Endothelial cell (in vitro differentiated cells): ENCODE measurements around the gene MIXL1. TPM values are rescaled to one million over a fixed set of nuclear protein-coding genes. Genes with fewer than 3 reads are reported as not detected.
"Not testable (repeated sequence)": the region's sequence is repeated elsewhere in the genome, so short reads cannot be mapped to it uniquely, and the experiment has no call there.

Source experiments
- DNase-seq: peaks from one replicate; pipeline ENCODE4 v3.0.0; 2021; ENCODE audit warnings: low spot score
- H3K27ac Mint-ChIP-seq: one replicate; pipeline ENCODE4 v1.8.0; 2021; ENCODE audit warnings: mixed read lengths, inconsistent platforms; ENCODE audit not compliant: unreplicated experiment
- H3K27me3 Mint-ChIP-seq: one replicate; pipeline ENCODE4 v1.8.0; 2021; ENCODE audit warnings: mild to moderate bottlenecking, moderate library complexity, mixed read lengths, inconsistent platforms; ENCODE audit not compliant: unreplicated experiment
- H3K36me3 Mint-ChIP-seq: one replicate; pipeline ENCODE4 v1.8.0; 2021; ENCODE audit warnings: mild to moderate bottlenecking, low read depth, mixed read lengths, inconsistent platforms; ENCODE audit not compliant: unreplicated experiment
- H3K4me1 Mint-ChIP-seq: one replicate; pipeline ENCODE4 v1.8.0; 2021; ENCODE audit warnings: mild to moderate bottlenecking, mixed read lengths, inconsistent platforms; ENCODE audit not compliant: unreplicated experiment
- H3K4me3 Mint-ChIP-seq: one replicate; pipeline ENCODE4 v1.8.0; 2021; ENCODE audit warnings: mild to moderate bottlenecking, mixed read lengths, inconsistent platforms; ENCODE audit not compliant: unreplicated experiment
- H3K9me3 Mint-ChIP-seq: one replicate; pipeline ENCODE4 v1.8.0; 2021; ENCODE audit warnings: mixed read lengths, inconsistent platforms; ENCODE audit not compliant: unreplicated experiment
- total RNA-seq: library from RNA; stranded (reverse); fragmentation: NEBNext Ultra II Directional; extraction: Animal tissue kit (Norgen Biotek cat#: 25700); gene quantifications from one replicate; pipeline ENCODE4 v1.2.1, GENCODE V29; 2021; ENCODE audit not compliant: unreplicated experiment
- TF ChIP-seq, protein P1 (sequence below): fragments of 200-600 bp; sonication (generic); IDR thresholded peaks from one replicate; pipeline ENCODE4 v1.5.0; 2021; ENCODE audit warnings: antibody characterized with exemption; ENCODE audit not compliant: unreplicated experiment

MIXL1 gene
- total RNA-seq, 1 donor from 2014 or later, result 2.4 TPM

GRCh38 chr1:226201029-226201593, 22.4 kb upstream of the MIXL1 start:
- Mint-ChIP-seq H3K9me3 (no peaks in the 10 kb centered on the region), H3K4me1 (no peaks in the 10 kb centered on the region), H3K4me3 (no peak overlapping the region), H3K27ac (no peak overlapping the region), H3K27me3 (peaks cover 2% of the 10 kb centered on the region), H3K36me3 (no peaks in the 10 kb centered on the region)
- TF ChIP-seq, protein P1, sequence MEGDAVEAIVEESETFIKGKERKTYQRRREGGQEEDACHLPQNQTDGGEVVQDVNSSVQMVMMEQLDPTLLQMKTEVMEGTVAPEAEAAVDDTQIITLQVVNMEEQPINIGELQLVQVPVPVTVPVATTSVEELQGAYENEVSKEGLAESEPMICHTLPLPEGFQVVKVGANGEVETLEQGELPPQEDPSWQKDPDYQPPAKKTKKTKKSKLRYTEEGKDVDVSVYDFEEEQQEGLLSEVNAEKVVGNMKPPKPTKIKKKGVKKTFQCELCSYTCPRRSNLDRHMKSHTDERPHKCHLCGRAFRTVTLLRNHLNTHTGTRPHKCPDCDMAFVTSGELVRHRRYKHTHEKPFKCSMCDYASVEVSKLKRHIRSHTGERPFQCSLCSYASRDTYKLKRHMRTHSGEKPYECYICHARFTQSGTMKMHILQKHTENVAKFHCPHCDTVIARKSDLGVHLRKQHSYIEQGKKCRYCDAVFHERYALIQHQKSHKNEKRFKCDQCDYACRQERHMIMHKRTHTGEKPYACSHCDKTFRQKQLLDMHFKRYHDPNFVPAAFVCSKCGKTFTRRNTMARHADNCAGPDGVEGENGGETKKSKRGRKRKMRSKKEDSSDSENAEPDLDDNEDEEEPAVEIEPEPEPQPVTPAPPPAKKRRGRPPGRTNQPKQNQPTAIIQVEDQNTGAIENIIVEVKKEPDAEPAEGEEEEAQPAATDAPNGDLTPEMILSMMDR, result no peak
- peak; percentile 25 for DNase-seq

DNA sequence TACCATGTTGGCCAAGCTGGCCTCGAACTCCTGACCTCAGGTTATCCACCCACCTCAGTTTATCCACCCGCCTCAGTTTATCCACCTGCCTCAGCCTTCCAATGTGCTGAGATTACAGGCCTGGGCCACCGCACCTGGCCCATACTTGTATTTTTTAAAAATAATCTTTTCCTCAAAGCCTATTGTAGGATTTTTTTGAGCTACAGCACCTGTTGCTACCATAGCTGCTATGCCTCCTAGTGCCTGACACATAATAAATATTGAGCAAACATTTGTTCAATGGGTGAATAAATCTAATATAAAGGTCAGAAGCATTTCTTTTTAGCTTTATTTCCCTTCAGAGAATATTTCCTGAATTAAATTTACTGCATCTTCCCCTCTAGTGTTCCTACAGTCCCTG, 21.2 kb upstream of the MIXL1 start:
- no peak overlapping the region for H3K27ac Mint-ChIP-seq
- peaks cover 3% of the 10 kb centered on the region for H3K27me3 Mint-ChIP-seq
- no peaks in the 10 kb centered on the region for H3K36me3 Mint-ChIP-seq
- H3K4me1 Mint-ChIP-seq, result no peaks in the 10 kb centered on the region
- TF ChIP-seq, protein P1, result no peak
- no peak for DNase-seq
- H3K9me3 Mint-ChIP-seq, result no peaks in the 10 kb centered on the region
- no peak overlapping the region for H3K4me3 Mint-ChIP-seq

DNA sequence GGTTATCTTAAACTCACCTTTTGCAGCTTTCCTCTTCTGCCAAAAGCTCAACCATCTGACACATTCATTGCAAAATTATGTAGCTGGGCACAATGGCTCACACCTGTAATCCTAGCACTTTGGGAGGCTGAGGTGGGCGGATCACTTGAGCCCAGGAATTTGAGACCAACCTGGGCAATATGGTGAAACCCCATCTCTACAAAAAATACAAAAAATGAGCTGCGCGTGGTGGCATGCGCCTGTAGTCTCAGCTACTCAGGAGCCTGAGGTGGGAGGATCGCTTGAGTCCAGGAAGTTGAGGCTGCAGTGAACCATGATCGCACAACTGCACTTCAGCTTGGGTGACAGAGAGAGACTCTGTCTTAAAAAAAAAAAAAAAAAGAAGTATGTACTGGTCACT, 20.8 kb upstream of the MIXL1 start:
- not testable (repeated sequence) for H3K9me3 Mint-ChIP-seq, H3K27ac Mint-ChIP-seq, H3K27me3 Mint-ChIP-seq, H3K4me3 Mint-ChIP-seq, H3K4me1 Mint-ChIP-seq, H3K36me3 Mint-ChIP-seq, DNase-seq

DNA sequence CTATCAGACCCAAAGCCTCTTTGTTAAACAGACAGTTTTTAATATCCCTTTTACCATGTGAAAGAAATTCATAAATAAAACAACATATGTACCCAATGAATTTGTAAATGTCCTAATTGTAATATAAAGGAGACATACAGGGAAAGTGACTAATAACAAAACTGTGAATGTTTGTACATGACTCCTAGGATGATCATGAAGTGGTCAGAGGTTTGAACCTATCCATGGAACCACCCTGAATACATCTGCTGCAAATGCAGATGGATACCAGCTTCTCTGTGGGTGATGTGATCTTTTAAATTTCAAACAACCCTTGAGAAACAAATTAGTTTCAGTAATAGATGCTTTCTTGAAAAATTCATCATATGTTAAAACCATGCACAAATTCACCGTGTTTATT, 20.2 kb upstream of the MIXL1 start:
- Mint-ChIP-seq H3K27me3 (peaks cover 1% of the 10 kb centered on the region), H3K27ac (no peak overlapping the region), H3K4me1 (no peaks in the 10 kb centered on the region), H3K36me3 (no peaks in the 10 kb centered on the region), H3K4me3 (no peak overlapping the region), H3K9me3 (no peaks in the 10 kb centered on the region)
- TF ChIP-seq, protein P1, result no peak
- DNase-seq, result no peak

- Mint-ChIP-seq H3K4me1 (no peaks in the 10 kb centered on the region), H3K36me3 (no peaks in the 10 kb centered on the region), H3K9me3 (no peaks in the 10 kb centered on the region), H3K4me3 (no peak overlapping the region), H3K27ac (no peak overlapping the region), H3K27me3 (peaks cover 1% of the 10 kb centered on the region)
- TF ChIP-seq, protein P1, result no peak
- no peak for DNase-seq
These were observed 19.8 kb upstream of the MIXL1 start for GRCh38 chr1:226203655-226204054.
